H1 (cell line): ENCODE data around the gene MAML1. TPM values are rescaled to one million over a fixed set of nuclear protein-coding genes. Genes with fewer than 3 reads are reported as not detected.

Source experiments
- CTCF ChIA-PET: fragments of 300-600 bp; sonication (Branson Sonifier 250); formaldehyde crosslinking; loops from one replicate; lab custom pipeline; 2021; ENCODE audit not compliant: partially characterized antibody; lab: Charles Lee
- POLR2A ChIA-PET: fragments of 300-600 bp; sonication (Branson Sonifier 250); formaldehyde crosslinking; loops from one replicate; lab custom pipeline; 2021; ENCODE audit warnings: inconsistent platforms; ENCODE audit not compliant: partially characterized antibody; lab: Charles Lee
- DNase-seq, 2 experiments: peaks; one replicate each; pipeline versions ENCODE4 v3.0.0 to v3.0.0-alpha.2; 2010 to 2022; ENCODE audit warnings: low spot score in 2 of 2, low read depth in 1 of 2, mixed read lengths in 1 of 2
- FAIRE-seq: peaks from 2 replicates; lab custom pipeline; 2011; peaks lifted over from hg19 to GRCh38; lab: Jason Lieb, UNC
- H2AFZ ChIP-seq: 2 replicates; pipeline ENCODE4 v1.8.1; 2012; ENCODE audit warnings: low read length, inconsistent platforms
- H2AK5ac ChIP-seq: 2 replicates; pipeline ENCODE4 v1.6.1; 2013; ENCODE audit warnings: low read depth, low read length
- H2BK120ac ChIP-seq: replicated peaks from 2 replicates; pipeline ENCODE3; 2013; ENCODE audit warnings: low read depth, low read length, inconsistent platforms
- H2BK12ac ChIP-seq: 2 replicates; pipeline ENCODE4 v1.6.1; 2013; ENCODE audit warnings: low read depth, low read length
- H2BK15ac ChIP-seq: 2 replicates; pipeline ENCODE4 v1.6.1; 2013; ENCODE audit warnings: low read length
- H2BK20ac ChIP-seq: 2 replicates; pipeline ENCODE4 v1.6.1; 2013; ENCODE audit warnings: low read length
- H2BK5ac ChIP-seq: 2 replicates; pipeline ENCODE4 v1.6.1; 2013; ENCODE audit warnings: low read depth, low read length
- H3K14ac ChIP-seq: 2 replicates; pipeline ENCODE4 v1.6.1; 2013; ENCODE audit warnings: inconsistent platforms; ENCODE audit not compliant: insufficient read length
- H3K18ac ChIP-seq: 2 replicates; pipeline ENCODE4 v1.6.1; 2013; ENCODE audit warnings: low read length; ENCODE audit errors: extremely low read depth
- H3K23ac ChIP-seq: 2 replicates; pipeline ENCODE4 v1.6.1; 2013; ENCODE audit warnings: inconsistent platforms; ENCODE audit not compliant: insufficient read length
- H3K23me2 ChIP-seq: 2 replicates; pipeline ENCODE4 v1.6.1; 2013; ENCODE audit warnings: low read depth, low read length
- H3K27ac ChIP-seq: 2 replicates; pipeline ENCODE4 v1.6.1; 2011; ENCODE audit warnings: low read depth, low read length, inconsistent platforms
- H3K27me3 ChIP-seq, 4 experiments: replicated peaks in 1 of 4; 1 replicate in 1 of 4; 2 replicates in 3 of 4; pipeline versions ENCODE4 v1.6.1 to v1.8.1; 2011 to 2013; ENCODE audit warnings: low read length in 3 of 4, mild to moderate bottlenecking in 3 of 4, inconsistent platforms in 2 of 4, mixed read lengths in 2 of 4, moderate library complexity in 1 of 4; ENCODE audit not compliant: control insufficient read depth in 3 of 4, insufficient read depth in 3 of 4; ENCODE audit errors: extremely low read depth in 1 of 4
- H3K36me3 ChIP-seq, 4 experiments: 2 replicates each; pipeline versions ENCODE4 v1.6.1 to v1.8.1; 2011 to 2013; ENCODE audit warnings: mild to moderate bottlenecking in 4 of 4, low read length in 3 of 4, moderate library complexity in 2 of 4, control low read depth in 1 of 4, inconsistent platforms in 1 of 4; ENCODE audit not compliant: insufficient read depth in 4 of 4, control insufficient read depth in 2 of 4
- H3K4ac ChIP-seq: replicated peaks from 2 replicates; pipeline ENCODE3; 2013; ENCODE audit warnings: low read length, low read depth, mixed read lengths, inconsistent platforms; ENCODE audit not compliant: insufficient read length
- H3K4me1 ChIP-seq, 4 experiments: replicated peaks in 1 of 4; 1 replicate in 1 of 4; 2 replicates in 3 of 4; pipeline versions ENCODE4 v1.6.1 to v1.8.1; 2011 to 2013; ENCODE audit warnings: low read length in 3 of 4, inconsistent platforms in 2 of 4, mixed read lengths in 1 of 4; ENCODE audit not compliant: insufficient read depth in 4 of 4, control insufficient read depth in 3 of 4
- H3K4me2 ChIP-seq, 2 experiments: 2 replicates each; pipeline versions ENCODE4 v1.6.1 to v1.8.1; 2011 to 2013; ENCODE audit warnings: low read depth in 2 of 2, low read length in 2 of 2, control low read depth in 1 of 2, inconsistent platforms in 1 of 2, mild to moderate bottlenecking in 1 of 2; ENCODE audit not compliant: insufficient read depth in 1 of 2
- H3K4me3 ChIP-seq, 4 experiments: fragments of 200-600, 300-600 bp in 1 of 4; sonication (generic), shearing (Covaris generic), sonication (Bioruptor Twin) in 1 of 4; 2 replicates each; pipeline versions ENCODE4 v1.5.1 to v1.8.1; 2011 to 2016; ENCODE audit warnings: low read length in 4 of 4, low read depth in 3 of 4, control low read depth in 2 of 4, inconsistent platforms in 2 of 4, mild to moderate bottlenecking in 2 of 4, mixed read lengths in 1 of 4, moderate library complexity in 1 of 4; ENCODE audit not compliant: insufficient read depth in 2 of 4; ENCODE audit errors: extremely low read depth in 1 of 4
- H3K56ac ChIP-seq: replicated peaks from 2 replicates; pipeline ENCODE3; 2013; ENCODE audit warnings: low read depth, mild to moderate bottlenecking, mixed read lengths, low read length, inconsistent platforms; ENCODE audit not compliant: insufficient read length
- H3K79me1 ChIP-seq: 2 replicates; pipeline ENCODE4 v1.6.1; 2013; ENCODE audit warnings: low read depth, low read length, control low read depth
- H3K79me2 ChIP-seq, 2 experiments: 2 replicates each; pipeline versions ENCODE4 v1.6.1 to v1.8.1; 2012 to 2013; ENCODE audit warnings: low read length in 2 of 2, mild to moderate bottlenecking in 2 of 2, inconsistent platforms in 1 of 2; ENCODE audit not compliant: insufficient read depth in 2 of 2, control insufficient read depth in 1 of 2
- H3K9ac ChIP-seq, 4 experiments: replicated peaks in 1 of 4; 1 replicate in 1 of 4; 2 replicates in 3 of 4; pipeline versions ENCODE4 v1.6.1 to v1.8.1; 2011 to 2013; ENCODE audit warnings: low read depth in 3 of 4, low read length in 3 of 4, control low read depth in 2 of 4, mild to moderate bottlenecking in 2 of 4, moderate library complexity in 2 of 4, inconsistent platforms in 1 of 4; ENCODE audit errors: extremely low read depth in 1 of 4
- H3K9me3 ChIP-seq, 2 experiments: 2 replicates each; pipeline versions ENCODE4 v1.6.1 to v1.8.1; 2012 to 2013; ENCODE audit warnings: mild to moderate bottlenecking in 2 of 2, moderate library complexity in 2 of 2, control low read depth in 1 of 2, inconsistent platforms in 1 of 2, low read depth in 1 of 2, low read length in 1 of 2, mixed read lengths in 1 of 2; ENCODE audit not compliant: insufficient read depth in 2 of 2
- H4K20me1 ChIP-seq, 2 experiments: replicated peaks in 1 of 2; 2 replicates each; pipeline versions ENCODE3 to v1.8.1; 2011 to 2013; ENCODE audit warnings: inconsistent platforms in 2 of 2, low read length in 2 of 2, mild to moderate bottlenecking in 1 of 2; ENCODE audit not compliant: insufficient read depth in 2 of 2, control insufficient read depth in 1 of 2
- H4K5ac ChIP-seq: 2 replicates; pipeline ENCODE4 v1.6.1; 2013; ENCODE audit warnings: low read length, low read depth, mixed read lengths, inconsistent platforms; ENCODE audit not compliant: insufficient read length
- H4K8ac ChIP-seq: 2 replicates; pipeline ENCODE4 v1.8.0; 2013; ENCODE audit warnings: mild to moderate bottlenecking, moderate library complexity, low read length, inconsistent platforms; ENCODE audit not compliant: insufficient read depth; ENCODE audit errors: extremely low read depth
- H4K91ac ChIP-seq: replicated peaks from 2 replicates; pipeline ENCODE3; 2013; ENCODE audit warnings: low read length, mixed read lengths, inconsistent platforms; ENCODE audit not compliant: insufficient read length
- GABPA ChIP-seq: IDR thresholded peaks from 2 replicates; pipeline ENCODE4 v1.6.1; 2011; ENCODE audit warnings: mild to moderate bottlenecking, low read length, moderate library complexity, borderline replicate concordance; ENCODE audit not compliant: insufficient read depth
- HDAC2 ChIP-seq, 2 experiments: fragments of 300-600 bp in 1 of 2; sonication (generic) in 1 of 2; IDR thresholded peaks; 2 replicates each; pipeline ENCODE4 v1.6.1; 2011 to 2012; ENCODE audit warnings: low read depth in 2 of 2, low read length in 2 of 2, mild to moderate bottlenecking in 2 of 2, moderate library complexity in 2 of 2, borderline replicate concordance in 1 of 2, inconsistent platforms in 1 of 2
- SIN3A ChIP-seq, 2 experiments: IDR thresholded peaks in 1 of 2; conservative IDR thresholded peaks in 1 of 2; 2 replicates each; pipeline ENCODE4 v1.6.1; 2011 to 2012; ENCODE audit warnings: low read length in 2 of 2, improper control_type of control experiment in 1 of 2, low read depth in 1 of 2, mild to moderate bottlenecking in 1 of 2
- SP2 ChIP-seq: IDR thresholded peaks from 2 replicates; pipeline ENCODE4 v1.6.1; 2012; ENCODE audit warnings: mild to moderate bottlenecking, low read length, inconsistent platforms
- TEAD4 ChIP-seq: IDR thresholded peaks from 2 replicates; pipeline ENCODE4 v1.6.1; 2012; ENCODE audit warnings: low read depth, low read length, inconsistent platforms, mixed read lengths
- WGBS, 2 experiments: shearing (Covaris generic) in 1 of 2; methylation state at CpG; one replicate each; pipeline versions ENCODE4 v1.1.6 to v1.1.7; 2013 to 2015; ENCODE audit warnings: low lambda C conversion rate in 2 of 2, mixed read lengths in 2 of 2, inconsistent platforms in 1 of 2, low coverage in 1 of 2, missing lambda C conversion rate in 1 of 2; ENCODE audit not compliant: insufficient replicate concordance in 2 of 2, insufficient coverage in 1 of 2, insufficient read length in 1 of 2; ENCODE audit errors: extremely low coverage in 1 of 2, missing lambda C conversion rate in 1 of 2; 5-methylcytosine and 5-hydroxymethylcytosine counted together
- polyA plus RNA-seq, 7 experiments: library from polyadenylated mRNA; depleted of rRNA in 3 of 7; stranded (reverse) in 5 of 7; unstranded in 2 of 7; fragments of >200 nt in 5 of 7; fragments of 200-250 nt in 2 of 7; gene quantifications; 1 replicate in 5 of 7; 2 replicates in 1 of 7; 4 replicates in 1 of 7; pipeline versions ENCODE4 v1.2.1 to v1.2.3, GENCODE V29; 2011 to 2013; ENCODE audit warnings: missing spikeins in 2 of 7, mixed read lengths in 2 of 7
- total RNA-seq: library from RNA; stranded (reverse); fragmentation: NEBNext Ultra II Directional; extraction: Animal tissue kit (Norgen Biotek cat#: 25700); gene quantifications from 2 replicates; pipeline ENCODE4 v1.2.1, GENCODE V29; 2021
- TF ChIP-seq, protein P1 (sequence below), 3 experiments: IDR thresholded peaks; 1 replicate in 2 of 3; 2 replicates in 1 of 3; pipeline versions ENCODE4 v1.5.1 to v1.6.1; 2011; ENCODE audit warnings: low read length in 3 of 3, mild to moderate bottlenecking in 3 of 3, inconsistent platforms in 2 of 3, low read depth in 1 of 3, moderate library complexity in 1 of 3; ENCODE audit not compliant: insufficient read depth in 1 of 3; ENCODE audit errors: control extremely low read depth in 1 of 3

MAML1 gene
- total and polyA plus RNA-seq, 2 of the 8 experiments (the other 6 are each of a cell fraction or from before 2014, with no cell fraction given), result 17.1 to 41.9 TPM

DNA sequence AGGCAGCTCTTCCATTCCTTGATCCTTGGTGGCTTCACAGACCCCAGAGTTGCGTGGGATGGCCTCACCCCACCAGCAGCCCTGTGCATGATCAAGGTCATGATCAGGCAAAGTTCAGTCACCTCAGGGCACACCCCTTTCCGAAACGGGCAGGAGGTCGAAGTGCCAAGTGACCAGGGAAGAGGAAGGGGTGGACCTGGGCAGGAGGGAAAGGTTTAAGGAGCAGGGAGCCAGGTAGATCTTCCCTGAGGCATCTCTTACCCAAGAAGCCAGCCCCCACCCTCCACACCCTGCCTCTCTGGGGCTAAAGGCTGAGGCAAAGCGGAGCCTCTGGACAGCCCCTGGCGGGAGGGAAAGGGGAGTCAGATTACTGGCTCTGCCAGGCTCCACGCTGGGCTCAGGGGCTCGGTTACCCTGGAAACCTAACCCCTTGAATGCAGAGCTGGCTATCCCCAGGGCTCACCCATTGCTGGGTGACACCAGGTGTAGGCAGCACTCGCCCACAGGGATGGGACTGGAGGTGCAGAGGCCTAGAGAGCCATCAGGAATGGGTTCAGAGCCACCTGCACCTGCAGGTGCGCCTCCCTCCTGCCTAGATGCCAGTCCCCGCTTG, 70.4 kb downstream of the MAML1 start:
- Histone ChIP-seq H4K8ac (no peak overlapping the region; the same call in 1 of the 2 replicates), H2BK20ac (no peak overlapping the region), H2AFZ (no peak overlapping the region), H3K4me3 (peak overlapping the region in 1 of 4 experiments; percentile 42; a peak in 2 of 8 replicates), H3K79me2 (peaks cover 0 to 22% of the 10 kb centered on the region in 2 experiments; a peak in 2 of 4 replicates), H3K27me3 (no peaks in the 10 kb centered on the region), H3K79me1 (peaks cover 11% of the 10 kb centered on the region), H3K14ac (no peak overlapping the region), H3K9me3 (no peaks in the 10 kb centered on the region), H3K27ac (no peak overlapping the region), H3K23me2 (peaks cover 10% of the 10 kb centered on the region; the same call in 1 of the 2 replicates), H3K36me3 (peaks cover 11 to 24% (median 20%) of the 10 kb centered on the region in 4 experiments)
- WGBS, 2 experiments, result 43% methylated on average over 9 of the region's 11 CpGs; no CpG with 5 or more reads in 1 of the 2 experiments
- ChIA-PET CTCF (interaction anchor here (0.9 to 3.9 kb wide), 16 partner anchors 11 to 202 kb away, joined by 3 to 23 read pairs (median 6); no protein-coding TSS in a partner anchor), POLR2A (interaction anchor here (1.2 to 16.9 kb wide), 5 partner anchors 14 to 180 kb away, joined by 3 to 207 read pairs (median 4); partner anchors contain the start of genes HNRNPH1 and SQSTM1)
- TF ChIP-seq GABPA, result no peak
- no peak for TF ChIP-seq HDAC2 (IDR thresholded peaks at IDR 0.05; ENCODE audit: borderline replicate concordance in 1 of 2, low read depth in 2 of 2, low read length in 2 of 2)
- TF ChIP-seq, protein P1, sequence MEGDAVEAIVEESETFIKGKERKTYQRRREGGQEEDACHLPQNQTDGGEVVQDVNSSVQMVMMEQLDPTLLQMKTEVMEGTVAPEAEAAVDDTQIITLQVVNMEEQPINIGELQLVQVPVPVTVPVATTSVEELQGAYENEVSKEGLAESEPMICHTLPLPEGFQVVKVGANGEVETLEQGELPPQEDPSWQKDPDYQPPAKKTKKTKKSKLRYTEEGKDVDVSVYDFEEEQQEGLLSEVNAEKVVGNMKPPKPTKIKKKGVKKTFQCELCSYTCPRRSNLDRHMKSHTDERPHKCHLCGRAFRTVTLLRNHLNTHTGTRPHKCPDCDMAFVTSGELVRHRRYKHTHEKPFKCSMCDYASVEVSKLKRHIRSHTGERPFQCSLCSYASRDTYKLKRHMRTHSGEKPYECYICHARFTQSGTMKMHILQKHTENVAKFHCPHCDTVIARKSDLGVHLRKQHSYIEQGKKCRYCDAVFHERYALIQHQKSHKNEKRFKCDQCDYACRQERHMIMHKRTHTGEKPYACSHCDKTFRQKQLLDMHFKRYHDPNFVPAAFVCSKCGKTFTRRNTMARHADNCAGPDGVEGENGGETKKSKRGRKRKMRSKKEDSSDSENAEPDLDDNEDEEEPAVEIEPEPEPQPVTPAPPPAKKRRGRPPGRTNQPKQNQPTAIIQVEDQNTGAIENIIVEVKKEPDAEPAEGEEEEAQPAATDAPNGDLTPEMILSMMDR (IDR thresholded peaks at IDR 0.05; ENCODE audit: control extremely low read depth in 1 of 3, insufficient read depth in 1 of 3, low read depth in 1 of 3, low read length in 3 of 3), result no peak
- no peak for TF ChIP-seq SP2
- no peak for TF ChIP-seq TEAD4
- no peak for TF ChIP-seq SIN3A (conservative IDR thresholded peaks at IDR 0.05 in 1 of 2, IDR thresholded peaks at IDR 0.05 in 1 of 2; ENCODE audit: low read depth in 1 of 2, low read length in 2 of 2)
- TF ChIP-seq, all 59 proteins: peak for 0
- Histone ChIP-seq H3K18ac (no peak overlapping the region; the same call in 1 of the 2 replicates), H4K20me1 (peaks cover 8 to 26% of the 10 kb centered on the region in 2 experiments), H4K5ac (no peak overlapping the region), H3K4me1 (peaks cover 0 to 32% (median 30%) of the 10 kb centered on the region in 4 experiments; a peak in 6 of 7 replicates), H2BK15ac (no peak overlapping the region), H3K23ac (no peak overlapping the region), H3K4me2 (peak overlapping the region; percentile 52 to 59), H2AK5ac (no peak overlapping the region), H2BK120ac (no peak overlapping the region), H2BK5ac (peak overlapping the region; percentile 20; the same call in 1 of the 2 replicates), H3K56ac (no peak overlapping the region), H3K9ac (no peak overlapping the region), H2BK12ac (no peak overlapping the region), H3K4ac (no peak overlapping the region), H4K91ac (no peak overlapping the region)
- peak in 1 of 2 experiments; percentile 59 for DNase-seq
- no peak for FAIRE-seq
